GM19193 (cell line): ENCODE results near the gene NIPAL3.

ENCODE experiments used
- POLR2A ChIP-seq: IDR thresholded peaks from 4 replicates; pipeline ENCODE4 v1.6.1; 2011; ENCODE audit not compliant: insufficient read depth, insufficient read length; ENCODE audit errors: extremely low read depth

NIPAL3 gene

GRCh38 chr1:24484199-24484598 lies 68.6 kb downstream of the NIPAL3 start:
- TF ChIP-seq POLR2A: no peak

GRCh38 chr1:24486331-24487065 lies 70.9 kb downstream of the NIPAL3 start:
- TF ChIP-seq POLR2A: no peak

- TF ChIP-seq POLR2A: no peak
These were observed 71.9 kb downstream of the NIPAL3 start for GRCh38 chr1:24487455-24487854.

- TF ChIP-seq POLR2A: no peak
These were observed 74.1 kb downstream of the NIPAL3 start for GRCh38 chr1:24489674-24490073.

GRCh38 chr1:24490101-24490781 lies 74.6 kb downstream of the NIPAL3 start:
- TF ChIP-seq POLR2A: no peak

DNA sequence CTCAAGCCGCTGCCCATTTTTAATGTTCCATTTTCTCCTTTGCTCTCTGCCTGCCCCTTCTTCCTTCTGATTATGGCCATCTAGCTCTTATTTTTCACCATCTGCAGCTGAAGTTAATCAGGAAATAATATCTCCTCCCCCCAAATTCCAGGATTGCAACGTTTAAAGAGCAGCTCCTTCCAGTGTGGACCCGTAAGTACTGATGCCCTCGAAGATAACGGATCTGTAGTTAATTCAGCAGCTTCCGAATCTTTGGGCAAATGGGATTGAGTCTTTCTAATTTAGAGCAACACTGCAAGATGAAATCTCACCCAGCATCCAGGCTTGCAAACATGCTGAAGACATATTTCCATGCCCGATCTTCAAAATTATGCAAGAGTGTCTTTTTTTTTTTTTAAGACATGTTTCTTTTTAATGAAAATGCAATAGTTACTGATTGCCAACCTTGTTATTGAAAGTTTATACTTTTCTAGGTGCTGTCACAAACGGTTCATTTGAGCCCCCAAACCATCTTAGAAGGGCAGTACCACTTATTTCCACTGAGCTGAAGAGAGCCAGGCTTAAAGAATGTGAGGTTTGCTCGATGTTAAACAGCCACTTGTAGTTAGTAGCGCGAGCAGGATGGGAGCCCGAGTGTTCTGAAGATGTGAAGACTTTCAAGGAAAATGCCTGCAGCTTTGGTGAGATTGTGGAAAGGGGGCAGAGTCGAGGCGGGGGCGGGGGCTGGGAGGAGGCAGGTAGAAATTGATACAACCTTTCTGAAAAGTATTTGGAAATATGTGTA lies 76.2 kb downstream of the NIPAL3 start:
- no peak for TF ChIP-seq POLR2A

DNA sequence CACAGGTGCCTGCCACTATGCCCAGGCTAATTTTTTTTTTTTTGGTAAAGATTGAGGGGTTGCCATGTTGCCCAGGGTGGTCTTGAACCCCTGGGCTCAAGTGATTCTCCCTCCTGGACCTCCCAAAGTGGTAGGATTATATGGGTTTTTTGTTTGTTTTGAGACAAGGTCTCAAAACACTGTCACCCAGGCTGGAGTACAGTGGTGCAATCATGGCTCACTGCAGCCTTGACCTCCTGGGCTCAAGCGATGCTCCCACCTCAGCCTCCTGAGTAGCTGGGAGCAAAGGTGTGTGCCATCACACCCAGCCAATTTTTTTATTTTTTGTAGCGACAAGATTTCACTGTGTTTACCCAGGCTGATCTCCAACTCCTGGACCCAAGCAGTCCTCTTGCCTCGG lies 78.2 kb downstream of the NIPAL3 start:
- TF ChIP-seq POLR2A: no peak

- TF ChIP-seq POLR2A: no peak
These were observed 83.0 kb downstream of the NIPAL3 start for GRCh38 chr1:24498589-24498988.

DNA sequence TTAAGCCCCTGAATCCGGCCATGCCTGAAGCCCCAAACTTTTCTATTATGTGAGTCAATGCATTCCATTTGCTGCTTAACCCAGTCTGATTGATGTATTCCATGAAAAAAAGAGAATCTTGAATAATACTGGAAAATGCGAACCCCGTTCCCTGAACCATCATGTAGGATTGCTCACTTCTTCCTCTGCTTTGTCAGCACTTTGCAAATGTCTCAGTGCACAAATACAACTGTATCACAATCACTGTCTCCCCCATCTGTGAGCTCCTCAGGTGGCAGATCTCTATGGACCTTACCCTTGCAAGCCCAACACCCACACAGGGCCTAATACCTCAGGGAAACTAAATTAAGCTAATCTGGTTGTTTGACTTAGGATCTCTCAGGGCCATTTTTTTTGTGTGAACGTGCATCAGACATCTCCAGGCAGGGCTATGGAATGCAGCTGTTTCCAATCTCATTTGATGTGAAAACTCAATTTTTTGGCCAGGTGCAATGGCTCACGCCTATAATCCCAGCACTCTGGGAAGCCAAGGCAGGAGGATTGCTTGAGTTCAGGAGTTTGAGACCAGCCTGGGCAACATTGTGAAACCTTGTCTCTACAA lies 84.9 kb downstream of the NIPAL3 start:
- no peak for TF ChIP-seq POLR2A

GRCh38 chr1:24501371-24502064 lies 85.9 kb downstream of the NIPAL3 start:
- no peak for TF ChIP-seq POLR2A

- no peak for TF ChIP-seq POLR2A
These were observed 86.6 kb downstream of the NIPAL3 start for GRCh38 chr1:24502065-24502708.

GRCh38 chr1:24502709-24503058 lies 87.1 kb downstream of the NIPAL3 start, which contains the start of gene RCAN3:
RCAN3 (plus strand) TSS chr1:24502836; CDS start chr1:24514373, 11,537 bp downstream.
- no peak for TF ChIP-seq POLR2A

DNA sequence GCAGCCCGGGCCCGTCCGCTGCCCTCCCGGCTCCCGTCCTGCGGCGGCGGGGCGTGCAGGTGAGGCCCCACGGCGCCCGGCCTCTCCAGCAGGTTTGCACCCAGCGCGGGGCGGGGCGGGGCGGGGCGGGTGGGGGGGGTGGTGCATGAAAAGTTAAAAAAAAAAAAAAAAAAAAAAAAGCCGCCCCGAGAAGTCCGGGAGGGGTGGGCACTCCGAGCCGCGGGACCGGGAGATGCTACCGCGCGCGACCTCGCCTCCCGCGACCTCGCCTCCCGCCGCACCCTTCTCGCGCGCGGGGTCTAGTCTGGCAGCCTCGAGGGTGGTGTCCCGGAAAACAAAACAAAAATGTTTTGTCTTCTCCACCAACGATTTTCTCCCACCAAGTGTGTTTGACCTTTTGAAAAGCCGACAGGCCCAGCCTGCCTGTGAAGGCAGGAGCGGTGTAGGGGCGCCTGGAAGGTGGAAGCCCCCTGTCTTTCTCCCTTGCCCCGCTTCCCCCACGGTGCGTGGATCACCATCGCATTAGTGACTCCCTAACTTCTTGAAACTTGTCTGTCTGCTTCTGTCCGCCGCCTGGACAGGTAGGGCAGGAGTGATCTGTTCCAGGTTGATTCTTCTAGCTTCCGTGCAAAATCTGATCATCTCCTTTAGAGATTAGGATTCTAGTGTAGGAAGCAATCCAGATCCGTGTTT lies 87.6 kb downstream of the NIPAL3 start:
- TF ChIP-seq POLR2A: no peak

DNA sequence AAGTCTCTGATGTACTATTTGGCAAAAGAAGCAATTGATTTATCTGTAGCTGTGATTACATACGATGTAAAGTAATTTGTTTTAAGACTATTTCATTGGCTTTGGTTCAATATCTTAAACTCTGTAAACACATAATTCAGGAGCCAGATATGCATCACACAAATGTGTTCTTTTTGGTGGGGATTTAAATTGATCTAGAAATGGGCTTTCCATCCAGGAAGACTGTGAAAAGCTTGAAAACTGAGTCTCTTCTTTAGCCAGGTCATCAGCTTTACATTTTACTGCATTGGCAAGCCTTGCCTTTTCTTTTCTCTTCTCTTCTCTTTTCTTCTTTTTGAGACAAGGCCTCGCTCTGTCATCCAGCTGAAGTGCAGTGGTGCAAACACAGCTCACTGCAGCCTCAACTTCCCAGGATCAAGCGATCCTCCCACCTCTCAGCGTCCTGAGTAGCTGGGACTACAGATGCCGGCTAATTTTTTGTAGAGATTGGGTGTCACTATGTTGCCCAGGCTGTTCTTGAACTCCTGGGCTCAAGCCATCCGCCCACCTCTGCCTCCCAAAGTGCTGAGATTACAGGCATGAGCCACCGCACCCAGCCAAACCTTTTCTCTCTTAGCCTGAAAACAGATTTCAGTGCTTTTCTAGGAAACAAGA lies 88.4 kb downstream of the NIPAL3 start:
- TF ChIP-seq POLR2A: no peak

DNA sequence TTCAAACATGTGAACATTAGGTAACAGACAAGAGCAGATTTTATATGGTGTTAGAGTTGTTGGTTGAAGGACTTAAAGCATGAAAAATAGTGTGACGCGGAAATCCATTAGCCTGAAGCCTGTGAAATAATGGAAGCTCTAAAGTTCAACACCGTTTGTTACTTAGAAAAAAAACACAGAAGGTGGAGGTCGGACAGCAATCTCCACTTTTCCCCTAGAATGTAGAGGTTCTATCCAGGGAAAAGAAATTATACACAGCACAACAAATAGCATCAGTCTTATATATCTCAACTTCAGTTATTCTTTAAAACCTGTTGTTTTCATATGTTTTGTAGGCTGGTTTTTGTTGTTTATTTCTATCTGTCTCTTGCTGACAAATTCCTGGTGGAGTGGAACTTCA lies 89.0 kb downstream of the NIPAL3 start:
- TF ChIP-seq POLR2A: no peak
